Measurements from ENCODE around the gene CA7. TPM values are rescaled to one million over a fixed set of nuclear protein-coding genes. Genes with fewer than 3 reads are reported as not detected.
"Not testable (repeated sequence)": the region's sequence is repeated elsewhere in the genome, so short reads cannot be mapped to it uniquely, and the experiment has no call there.

Gene CA7
- total RNA-seq, 1 experiment from 2014 or later, result not detected

DNA sequence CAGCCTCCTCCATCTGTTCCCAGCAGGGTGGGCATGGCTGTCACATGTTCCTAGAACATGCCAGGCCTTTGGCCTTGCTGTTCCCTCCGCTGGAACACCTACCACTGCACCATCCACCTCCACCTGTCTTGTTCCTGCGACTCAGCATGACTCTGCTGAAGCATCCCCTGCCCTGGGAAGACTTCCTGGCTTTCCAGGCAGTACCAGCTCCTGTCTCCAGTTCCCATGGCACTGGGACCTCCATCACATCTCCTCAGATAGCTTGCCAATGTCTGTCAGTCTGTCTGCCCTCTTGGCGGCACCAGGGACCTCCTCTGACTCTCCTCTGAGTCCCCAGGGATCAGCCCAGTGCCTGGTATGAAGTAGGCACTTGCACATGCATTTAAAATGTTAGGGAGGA, 51.8 kb downstream of the CA7 start:
- no peak for DNase-seq (ENCODE audit: low read depth)

DNA sequence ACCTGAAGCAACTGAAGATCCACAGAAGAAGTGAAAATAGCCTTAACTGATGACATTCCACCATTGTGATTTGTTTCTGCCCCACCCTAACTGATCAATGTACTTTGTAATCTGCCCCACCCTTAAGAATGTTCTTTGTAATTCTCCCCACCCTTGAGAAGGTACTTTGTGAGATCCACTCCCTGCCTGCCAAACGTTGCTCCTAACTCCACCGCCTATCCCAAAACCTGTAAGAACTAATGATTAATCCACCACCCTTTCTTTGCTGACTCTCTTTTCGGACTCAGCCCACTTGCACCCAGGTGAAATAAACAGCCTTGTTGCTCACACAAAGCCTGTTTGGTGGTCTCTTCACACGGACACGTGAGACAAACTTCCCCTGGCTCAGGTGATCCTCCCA, 52.5 kb downstream of the CA7 start:
- DNase-seq (ENCODE audit: low read depth), result not testable (repeated sequence)

GRCh38 chr16:66898207-66898606, 54.0 kb downstream of the CA7 start:
- DNase-seq (ENCODE audit: low read depth), result no peak

GRCh38 chr16:66898933-66899309, 54.7 kb downstream of the CA7 start:
- no peak for DNase-seq (ENCODE audit: low read depth)

DNA sequence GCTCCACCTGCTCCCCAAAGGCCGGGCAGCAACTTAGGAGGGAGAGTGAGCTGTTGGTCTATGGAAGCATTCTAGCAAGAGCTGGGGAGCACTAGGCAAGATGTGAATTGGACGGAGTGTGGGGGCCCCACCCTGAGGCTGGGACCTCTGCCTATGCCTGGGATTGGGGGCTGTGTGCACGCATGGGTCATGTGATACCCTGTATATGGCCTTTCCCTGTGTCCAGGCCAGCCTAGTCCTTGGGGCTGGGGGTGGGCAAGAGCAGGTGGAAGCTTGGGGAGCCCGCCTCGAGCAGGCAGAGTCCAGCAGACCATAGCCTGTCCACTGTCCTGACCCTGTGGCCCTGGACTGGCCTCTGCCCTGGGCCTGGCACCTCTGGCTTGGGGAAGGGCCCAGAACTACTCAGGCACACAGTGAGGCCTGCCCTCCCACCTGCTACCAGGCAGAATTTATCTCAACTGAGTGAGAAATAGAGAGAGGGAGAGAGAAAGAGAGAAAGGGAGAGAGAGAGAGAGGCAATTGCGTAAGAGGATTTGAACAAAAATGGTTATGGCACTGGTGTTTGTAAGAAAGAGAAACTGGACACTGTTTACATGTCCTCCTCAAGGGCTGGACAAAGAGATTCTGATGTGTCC, 55.2 kb downstream of the CA7 start:
- peak; percentile 17 for DNase-seq (ENCODE audit: low read depth)

DNA sequence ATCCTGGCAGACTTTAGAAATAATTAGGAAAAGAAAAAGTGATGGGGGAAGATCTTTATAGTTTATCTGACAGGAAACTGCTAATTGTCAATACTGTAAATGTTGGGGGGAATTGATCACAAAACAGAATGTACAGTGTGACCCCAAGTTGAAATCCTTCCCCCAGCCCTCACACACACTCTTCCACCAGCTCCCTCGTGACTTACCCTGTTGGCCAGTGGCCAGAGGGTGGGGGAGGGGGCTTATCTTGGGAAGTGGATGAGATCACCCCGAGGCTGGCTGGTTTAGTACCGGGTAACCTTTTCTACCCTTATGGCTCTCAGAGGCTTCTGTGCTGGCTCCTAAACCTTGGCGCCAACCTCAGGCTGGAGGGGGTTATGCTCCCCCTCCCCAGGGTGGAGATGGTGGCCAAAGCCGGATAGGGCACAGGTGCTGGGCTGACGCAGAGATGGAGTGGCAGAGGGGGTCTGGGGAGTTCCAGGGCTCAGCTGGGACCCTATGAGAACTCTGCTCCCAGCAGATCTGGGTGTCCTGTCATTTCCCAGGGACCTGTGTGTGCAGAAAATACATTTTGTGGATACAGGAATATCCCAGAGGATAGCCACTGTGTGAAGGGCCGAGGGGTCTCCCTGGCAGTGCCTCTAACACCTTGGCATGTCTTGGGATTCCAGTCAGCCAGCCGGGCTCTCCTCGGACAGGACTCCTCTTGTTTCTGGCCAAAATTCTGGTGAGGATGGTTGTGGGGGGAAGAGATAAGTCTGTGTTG, 55.9 kb downstream of the CA7 start:
- peak; percentile 65 for DNase-seq (ENCODE audit: low read depth)

- no peak for DNase-seq (ENCODE audit: low read depth)
Measured at GRCh38 chr16:66900721-66901441, 56.7 kb downstream of the CA7 start.

DNA sequence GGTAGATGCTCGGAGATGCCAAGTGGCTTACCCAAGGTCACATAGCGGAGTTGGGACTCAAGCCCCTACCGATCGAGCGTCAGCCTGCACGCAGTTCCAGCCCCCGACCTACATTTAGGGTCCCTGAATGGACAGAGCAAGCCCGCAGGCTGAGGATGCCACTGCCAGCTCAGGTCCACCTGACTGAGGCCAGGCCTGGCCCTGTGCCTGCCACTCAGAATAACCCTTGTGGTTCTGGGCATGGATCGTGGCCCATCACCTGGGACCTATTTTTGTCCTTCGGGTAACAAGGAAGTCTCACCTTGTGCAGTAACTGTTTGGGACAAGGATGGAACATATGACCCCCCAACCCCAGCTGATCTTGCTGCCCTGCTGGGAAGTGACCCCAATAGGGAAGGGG, 57.4 kb downstream of the CA7 start:
- no peak for DNase-seq (ENCODE audit: low read depth)

GRCh38 chr16:66902648-66903543, 58.7 kb downstream of the CA7 start:
- DNase-seq (ENCODE audit: low read depth), result no peak

Other genes starting within 250 kb of the CA7 start
- gene CMTM3, start 239.7 kb upstream of the CA7 start, total RNA-seq (2014; rRNA removed; shearing (Covaris generic)), result 24.0 and 40.9 TPM in 2 replicates
- gene CMTM4, start 147.7 kb upstream of the CA7 start, total RNA-seq (2014; rRNA removed; shearing (Covaris generic)), result 27.0 and 34.4 TPM in 2 replicates
- gene DYNC1LI2, start 92.8 kb upstream of the CA7 start, total RNA-seq (2014; rRNA removed; shearing (Covaris generic)), result 29.6 and 52.9 TPM in 2 replicates
- gene TERB1, start 42.8 kb upstream of the CA7 start, total RNA-seq (2014; rRNA removed; shearing (Covaris generic)), result not detected in 2 replicates
- gene NAE1, start 13.4 kb upstream of the CA7 start, total RNA-seq (2014; rRNA removed; shearing (Covaris generic)), result 86.8 and 93.6 TPM in 2 replicates
- gene PDP2, start 36.1 kb downstream of the CA7 start, total RNA-seq (2014; rRNA removed; shearing (Covaris generic)), result 10.6 and 12.1 TPM in 2 replicates
- not detected in 2 replicates for gene CDH16, start 74.5 kb downstream of the CA7 start, total RNA-seq (2014; rRNA removed; shearing (Covaris generic))
- 0.13 TPM in 1 of 2 replicates, not detected in the other for gene RRAD, start 81.1 kb downstream of the CA7 start, total RNA-seq (2014; rRNA removed; shearing (Covaris generic))
- 230 and 244 TPM in 2 replicates for gene CIAO2B, start 90.0 kb downstream of the CA7 start, total RNA-seq (2014; rRNA removed; shearing (Covaris generic))
- 19.3 and 24.0 TPM in 2 replicates for gene CES2, start 91.1 kb downstream of the CA7 start, total RNA-seq (2014; rRNA removed; shearing (Covaris generic))
- 0.53 and 1.2 TPM in 2 replicates for gene CES3, start 116.9 kb downstream of the CA7 start, total RNA-seq (2014; rRNA removed; shearing (Covaris generic))
- gene CES4A, start 144.2 kb downstream of the CA7 start, total RNA-seq (2014; rRNA removed; shearing (Covaris generic)), result not detected in 2 replicates
- 62.7 and 93.7 TPM in 2 replicates for gene CBFB, start 184.7 kb downstream of the CA7 start, total RNA-seq (2014; rRNA removed; shearing (Covaris generic))